ENCODE results near the gene TNNI3K. TPM values are rescaled to one million over a fixed set of nuclear protein-coding genes. Genes with fewer than 3 reads are reported as not detected.
A peak's percentile ranks its signal among the peaks of the same experiment; 100 is the strongest.

TNNI3K gene
- total RNA-seq, 4 donors from 2014 or later: 0.63 to 4.5 (median 3.6) TPM

- Histone ChIP-seq H3K4me3 (no peak overlapping the region), H3K9me3 (no peaks in the 10 kb centered on the region), H3K27ac (replicated peaks in 1 of 4) (peak overlapping the region in 2 of 4 donors; percentile 27 to 53), H3K27me3 (no peaks in the 10 kb centered on the region), H3K4me1 (peaks cover 4 to 30% (median 10%) of the 10 kb centered on the region in 4 donors), H3K36me3 (no peaks in the 10 kb centered on the region)
- no peak for DNase-seq (ENCODE audit: extremely low spot score)
- intact Hi-C loops (cut with DNase I): no loop called here
- 73% methylated on average over 3 of the region's 3 CpGs for WGBS
- no peak for TF ChIP-seq POLR2AphosphoS5 (IDR thresholded peaks at IDR 0.05)
- TF ChIP-seq CTCF (IDR thresholded peaks at IDR 0.05): no peak
- no peak for TF ChIP-seq POLR2A (IDR thresholded peaks at IDR 0.05; ENCODE audit: low read depth)
- TF ChIP-seq EP300 (IDR thresholded peaks at IDR 0.05): no peak
These were observed 161.3 kb downstream of the TNNI3K start for GRCh38 chr1:74396462-74396861.

GRCh38 chr1:74396933-74397332 is 161.7 kb downstream of the TNNI3K start:
- 24% methylated on average over 4 of the region's 4 CpGs for WGBS
- DNase-seq (ENCODE audit: extremely low spot score): no peak
- H3K9me3 ChIP-seq: no peaks in the 10 kb centered on the region
- no peaks in the 10 kb centered on the region for H3K27me3 ChIP-seq
- no peaks in the 10 kb centered on the region for H3K36me3 ChIP-seq
- no peak overlapping the region for H3K4me3 ChIP-seq
- peak overlapping the region in 2 of 4 donors; percentile 23 to 32 for H3K27ac ChIP-seq (replicated peaks in 1 of 4)
- intact Hi-C loops (cut with DNase I): no loop called here
- peaks cover 4 to 30% (median 10%) of the 10 kb centered on the region in 4 donors for H3K4me1 ChIP-seq
- TF ChIP-seq EP300 (IDR thresholded peaks at IDR 0.05) (no peak), POLR2A (IDR thresholded peaks at IDR 0.05; ENCODE audit: low read depth) (no peak), CTCF (IDR thresholded peaks at IDR 0.05) (no peak), POLR2AphosphoS5 (IDR thresholded peaks at IDR 0.05) (no peak)

GRCh38 chr1:74399249-74399648 is 164.1 kb downstream of the TNNI3K start:
- H3K4me3 ChIP-seq: no peak overlapping the region
- H3K9me3 ChIP-seq: no peaks in the 10 kb centered on the region
- H3K4me1 ChIP-seq: peaks cover 4 to 23% (median 9%) of the 10 kb centered on the region in 4 donors
- no peaks in the 10 kb centered on the region for H3K27me3 ChIP-seq
- TF ChIP-seq POLR2A (IDR thresholded peaks at IDR 0.05; ENCODE audit: low read depth) (no peak), EP300 (IDR thresholded peaks at IDR 0.05) (no peak), CTCF (IDR thresholded peaks at IDR 0.05) (no peak), POLR2AphosphoS5 (IDR thresholded peaks at IDR 0.05) (no peak)
- DNase-seq (ENCODE audit: extremely low spot score): no peak
- no peak overlapping the region for H3K27ac ChIP-seq (replicated peaks in 1 of 4)
- 94% methylated on average over 5 of the region's 5 CpGs for WGBS
- H3K36me3 ChIP-seq: no peaks in the 10 kb centered on the region
- intact Hi-C loops (cut with DNase I): no loop called here

- no peak for DNase-seq (ENCODE audit: extremely low spot score)
- no peaks in the 10 kb centered on the region for H3K4me1 ChIP-seq
- 90% methylated on average over 1 of the region's 1 CpG for WGBS
- no peaks in the 10 kb centered on the region for H3K9me3 ChIP-seq
- no peaks in the 10 kb centered on the region for H3K27me3 ChIP-seq
- no peaks in the 10 kb centered on the region for H3K36me3 ChIP-seq
- TF ChIP-seq EP300 (IDR thresholded peaks at IDR 0.05) (no peak), CTCF (IDR thresholded peaks at IDR 0.05) (no peak), POLR2AphosphoS5 (IDR thresholded peaks at IDR 0.05) (no peak), POLR2A (IDR thresholded peaks at IDR 0.05; ENCODE audit: low read depth) (no peak)
- no peak overlapping the region for H3K27ac ChIP-seq (replicated peaks in 1 of 4)
- H3K4me3 ChIP-seq: no peak overlapping the region
- intact Hi-C loops (cut with DNase I): no loop called here
These were observed 167.7 kb downstream of the TNNI3K start for GRCh38 chr1:74402873-74403272.

- 89% methylated on average over 1 of the region's 1 CpG for WGBS
- H3K4me1 ChIP-seq: no peaks in the 10 kb centered on the region
- no peak overlapping the region for H3K27ac ChIP-seq (replicated peaks in 1 of 4)
- H3K36me3 ChIP-seq: no peaks in the 10 kb centered on the region
- DNase-seq (ENCODE audit: extremely low spot score): no peak
- no peaks in the 10 kb centered on the region for H3K9me3 ChIP-seq
- no peaks in the 10 kb centered on the region for H3K27me3 ChIP-seq
- TF ChIP-seq CTCF (IDR thresholded peaks at IDR 0.05) (no peak), EP300 (IDR thresholded peaks at IDR 0.05) (no peak), POLR2AphosphoS5 (IDR thresholded peaks at IDR 0.05) (no peak), POLR2A (IDR thresholded peaks at IDR 0.05; ENCODE audit: low read depth) (no peak)
- no peak overlapping the region for H3K4me3 ChIP-seq
- intact Hi-C loops (cut with DNase I): no loop called here
These were observed 168.4 kb downstream of the TNNI3K start for GRCh38 chr1:74403606-74404005.

Data from esophagus muscularis mucosa (tissue), 4 donors.